ENCODE data around the gene ERBB3.

The ERBB3 gene

DNA sequence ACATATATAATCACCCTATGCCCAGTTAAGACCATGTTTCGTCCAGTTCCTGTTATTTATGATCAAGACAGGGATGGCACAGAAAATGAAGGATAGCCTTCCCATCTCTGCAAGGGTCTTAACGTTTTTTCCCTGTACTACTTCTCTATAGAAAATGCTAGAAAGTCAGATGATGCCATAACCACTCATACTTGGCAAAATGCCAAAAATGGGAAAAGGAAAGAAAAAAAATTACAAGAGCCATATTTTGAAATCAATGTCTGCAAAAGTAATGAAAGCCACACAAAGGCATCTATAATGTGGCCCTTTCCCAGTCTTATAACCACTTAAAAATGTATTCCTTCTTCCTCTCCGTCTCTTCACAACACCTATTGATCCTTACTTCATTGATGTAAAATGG lies 70.6 kb downstream of the ERBB3 start:
- Histone ChIP-seq H3K27me3 (ENCODE audit: control insufficient read depth in 1 of 2, insufficient read depth in 2 of 2, low read length in 2 of 2) (no peaks in the 10 kb centered on the region), H3K9me3 (ENCODE audit: control insufficient read depth in 1 of 2, low read length in 2 of 2) (no peaks in the 10 kb centered on the region), H3K9ac (ENCODE audit: low read depth in 1 of 2, low read length in 2 of 2) (no peak overlapping the region), H3K27ac (ENCODE audit: low read depth, low read length) (no peak overlapping the region), H3K4me3 (ENCODE audit: low read depth in 1 of 2, low read length in 2 of 2) (no peak overlapping the region), H3K36me3 (ENCODE audit: control insufficient read depth in 1 of 2, insufficient read depth in 2 of 2, low read length in 2 of 2) (no peaks in the 10 kb centered on the region), H3K4me1 (ENCODE audit: control insufficient read depth in 1 of 2, insufficient read depth in 2 of 2, low read length in 2 of 2) (peaks cover 31 to 35% of the 10 kb centered on the region in 2 donors)

DNA sequence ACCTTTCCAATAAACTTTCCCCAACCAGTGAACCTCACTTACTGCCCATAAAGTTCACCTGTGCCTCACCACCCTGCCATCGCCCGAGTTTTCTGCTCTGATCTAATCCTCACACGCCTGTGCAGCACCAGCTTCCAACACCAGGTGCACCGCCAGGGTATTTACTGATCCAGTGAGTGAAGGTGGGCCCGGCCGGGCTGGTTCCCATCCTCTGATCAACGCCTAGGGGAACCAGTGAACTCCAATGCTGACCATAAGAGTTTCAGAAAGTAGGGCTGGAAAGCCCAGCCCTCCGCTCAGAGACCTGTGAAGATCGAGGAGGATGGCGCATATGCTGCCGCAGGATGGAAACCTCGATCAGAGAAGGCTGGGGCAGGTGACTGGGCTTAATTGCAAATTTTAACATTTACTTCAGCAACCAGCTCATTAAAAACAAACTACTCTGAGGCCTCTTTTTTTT lies 71.7 kb downstream of the ERBB3 start:
- Histone ChIP-seq H3K4me3 (ENCODE audit: low read depth in 1 of 2, low read length in 2 of 2) (peak overlapping the region; percentile 62 to 93), H3K36me3 (ENCODE audit: control insufficient read depth in 1 of 2, insufficient read depth in 2 of 2, low read length in 2 of 2) (no peaks in the 10 kb centered on the region), H3K9me3 (ENCODE audit: control insufficient read depth in 1 of 2, low read length in 2 of 2) (no peaks in the 10 kb centered on the region)

GRCh38 chr12:56152132-56152755 lies 72.3 kb downstream of the ERBB3 start, which contains the start of gene MYL6B:
MYL6B (plus strand) TSS chr12:56152587; CDS start chr12:56153919, 1,332 bp downstream.
- Histone ChIP-seq H3K27me3 (ENCODE audit: control insufficient read depth in 1 of 2, insufficient read depth in 2 of 2, low read length in 2 of 2) (no peaks in the 10 kb centered on the region), H3K36me3 (ENCODE audit: control insufficient read depth in 1 of 2, insufficient read depth in 2 of 2, low read length in 2 of 2) (no peaks in the 10 kb centered on the region), H3K4me1 (ENCODE audit: control insufficient read depth in 1 of 2, insufficient read depth in 2 of 2, low read length in 2 of 2) (peaks cover 31% of the 10 kb centered on the region in 2 donors), H3K9me3 (ENCODE audit: control insufficient read depth in 1 of 2, low read length in 2 of 2) (no peaks in the 10 kb centered on the region), H3K4me3 (ENCODE audit: low read depth in 1 of 2, low read length in 2 of 2) (peak within 1 kb of the TSS; percentile 62 to 93), H3K27ac (ENCODE audit: low read depth, low read length) (peak within 1 kb of the TSS; percentile 81), H3K9ac (ENCODE audit: low read depth in 1 of 2, low read length in 2 of 2) (peak within 1 kb of the TSS; percentile 79 to 85)

More for the DNA sequence above, 71.7 kb downstream of the ERBB3 start:
- no peaks in the 10 kb centered on the region for H3K27me3 ChIP-seq (ENCODE audit: control insufficient read depth in 1 of 2, insufficient read depth in 2 of 2, low read length in 2 of 2)
- H3K4me1 ChIP-seq (ENCODE audit: control insufficient read depth in 1 of 2, insufficient read depth in 2 of 2, low read length in 2 of 2) = peaks cover 32 to 34% of the 10 kb centered on the region in 2 donors
- peak overlapping the region; percentile 81 for H3K27ac ChIP-seq (ENCODE audit: low read depth, low read length)
- H3K9ac ChIP-seq (ENCODE audit: low read depth in 1 of 2, low read length in 2 of 2) = peak overlapping the region; percentile 79 to 85

Data from duodenal mucosa (tissue), 2 donors.